GM20431 (cell line): ENCODE data around the gene PROSER2.

Experiments
- in situ Hi-C: fragments of 300-500 bp; cut with MseI, MboI; formaldehyde crosslinking; loops from one replicate; pipeline ENCODE4 v1.15.0; 2020; ENCODE audit warnings: low sequenced_read_pairs; ENCODE audit not compliant: unreplicated experiment

The PROSER2 gene

GRCh38 chr10:11898372-11899066 lies 75.4 kb downstream of the PROSER2 start:
- in situ Hi-C loops: no loop called here

DNA sequence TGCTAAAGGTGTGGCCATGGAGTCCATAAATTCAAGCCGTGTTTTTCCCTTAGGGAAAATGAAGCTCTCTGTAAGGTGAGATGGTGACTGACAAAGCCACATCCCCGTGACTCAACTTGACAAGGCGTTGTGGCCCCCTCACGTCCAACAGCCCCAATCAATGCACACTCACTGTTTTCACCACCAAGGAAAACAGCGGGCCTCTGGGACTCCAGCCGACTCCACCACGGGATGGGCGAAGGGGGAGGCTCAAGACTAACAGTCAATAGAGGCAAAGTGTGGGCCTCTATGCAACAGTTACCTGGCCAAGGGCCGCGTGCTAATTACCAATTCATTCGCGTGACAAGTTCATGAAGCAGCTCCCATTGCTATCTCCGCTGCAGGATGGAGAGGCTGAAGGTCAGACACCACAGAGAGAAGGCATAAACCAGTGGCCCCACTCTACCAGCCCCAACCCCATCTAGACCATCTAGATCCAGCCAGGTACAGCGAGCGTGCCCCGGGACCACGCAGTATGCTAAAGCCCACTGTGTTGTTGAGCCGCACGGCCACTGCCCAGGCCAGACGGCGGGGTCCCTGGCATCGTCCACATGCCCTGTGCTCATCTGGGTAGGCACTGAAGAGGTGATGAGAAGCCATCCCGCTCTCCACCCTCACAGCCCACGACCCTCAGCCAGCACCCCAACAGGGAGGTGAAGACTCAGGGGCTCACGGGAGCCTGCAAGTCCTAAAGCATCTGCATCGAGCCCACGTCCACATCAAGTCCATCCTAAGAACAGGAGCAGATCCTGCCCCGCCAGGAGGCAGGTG lies 76.1 kb downstream of the PROSER2 start:
- in situ Hi-C loops: no loop called here

- in situ Hi-C loops: no loop called here
These were observed 77.8 kb downstream of the PROSER2 start for GRCh38 chr10:11901036-11901301.

DNA sequence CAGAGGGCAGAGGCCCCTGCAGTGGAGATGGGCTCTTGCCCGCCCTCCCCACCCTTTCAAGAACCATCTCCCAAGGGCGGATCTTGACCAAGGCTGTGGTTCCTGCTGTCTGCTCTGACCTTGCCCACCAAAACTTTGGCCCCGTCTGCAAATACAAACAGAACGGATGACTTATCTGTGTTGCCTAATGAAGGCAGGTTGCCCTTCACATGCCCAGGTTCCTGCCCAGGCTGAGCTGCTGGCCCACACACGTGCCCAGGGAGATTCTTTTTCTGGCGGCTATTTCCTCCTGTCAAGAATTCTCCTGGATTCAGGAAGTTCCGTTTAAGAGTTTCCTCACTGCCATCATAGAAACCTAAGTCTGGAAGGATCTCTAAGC lies 78.3 kb downstream of the PROSER2 start:
- in situ Hi-C loops: no loop called here

GRCh38 chr10:11901833-11902475 lies 78.8 kb downstream of the PROSER2 start:
- in situ Hi-C loops: no loop called here

DNA sequence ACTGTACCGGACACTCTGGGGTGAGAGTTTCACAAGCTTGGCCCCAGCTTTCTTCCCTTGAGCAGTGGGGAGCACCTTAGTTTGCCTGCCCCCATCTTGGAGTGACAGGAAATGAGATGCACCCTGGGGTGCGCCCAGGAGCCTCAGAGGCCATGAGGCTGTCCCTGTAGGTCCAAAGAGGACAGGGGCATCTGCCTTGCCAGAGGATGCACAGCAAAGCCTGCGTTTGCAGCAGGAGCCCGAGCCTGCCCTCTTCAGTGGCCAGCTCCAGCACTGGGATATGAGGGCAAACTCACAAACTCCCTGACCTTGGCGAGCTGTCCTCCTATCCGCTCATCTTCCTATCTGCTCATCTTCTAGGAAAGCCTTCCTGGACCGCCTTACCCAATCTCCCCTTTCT lies 79.5 kb downstream of the PROSER2 start:
- in situ Hi-C loops: no loop called here

- in situ Hi-C loops: no loop called here
These were observed 83.6 kb downstream of the PROSER2 start for GRCh38 chr10:11906714-11907113.

DNA sequence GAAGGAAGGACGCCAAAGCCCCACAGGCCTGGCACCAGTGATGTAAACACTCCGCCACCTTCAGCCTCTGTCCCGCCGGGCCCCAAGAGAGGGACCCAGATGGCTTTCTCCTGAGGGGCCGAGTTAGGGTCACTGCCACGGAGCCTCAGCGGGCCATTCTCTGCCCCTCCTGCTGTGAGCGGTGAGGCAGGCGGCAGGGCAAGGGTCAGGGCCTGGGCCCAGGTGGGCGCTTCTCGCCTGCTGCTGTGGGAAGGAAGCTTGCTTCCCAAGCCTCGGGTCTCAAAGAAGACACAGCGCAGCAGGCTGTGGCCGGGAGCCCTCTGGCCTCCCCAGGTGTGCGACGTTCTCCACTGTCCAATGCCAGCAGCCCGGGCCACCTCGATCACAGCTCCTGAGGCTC lies 84.8 kb downstream of the PROSER2 start:
- in situ Hi-C loops: no loop called here

GRCh38 chr10:11908536-11908935 lies 85.4 kb downstream of the PROSER2 start:
- in situ Hi-C loops: no loop called here

DNA sequence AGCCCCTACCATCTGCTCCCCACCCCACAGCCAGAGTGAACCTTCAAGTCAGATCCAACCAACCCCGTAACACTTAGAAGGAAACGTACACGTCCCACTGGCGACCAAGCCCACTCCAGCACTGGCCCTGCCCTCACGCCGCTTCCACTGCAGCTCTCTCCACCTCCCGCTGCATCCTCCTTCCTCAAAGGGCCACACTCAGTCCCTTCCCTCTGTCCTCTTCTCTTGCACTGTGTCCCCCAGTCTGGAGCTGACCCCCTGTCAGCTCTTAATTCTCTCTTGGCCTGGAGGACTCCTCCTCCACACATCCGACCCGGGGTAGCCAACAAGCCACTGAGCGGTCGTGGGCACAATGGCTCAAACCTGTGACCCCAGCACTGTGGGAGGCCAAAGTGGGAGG lies 85.8 kb downstream of the PROSER2 start:
- in situ Hi-C loops: no loop called here

GRCh38 chr10:11909618-11910017 lies 86.5 kb downstream of the PROSER2 start:
- in situ Hi-C loops: no loop called here

- in situ Hi-C loops: no loop called here
These were observed 86.9 kb downstream of the PROSER2 start for GRCh38 chr10:11910102-11910501.

DNA sequence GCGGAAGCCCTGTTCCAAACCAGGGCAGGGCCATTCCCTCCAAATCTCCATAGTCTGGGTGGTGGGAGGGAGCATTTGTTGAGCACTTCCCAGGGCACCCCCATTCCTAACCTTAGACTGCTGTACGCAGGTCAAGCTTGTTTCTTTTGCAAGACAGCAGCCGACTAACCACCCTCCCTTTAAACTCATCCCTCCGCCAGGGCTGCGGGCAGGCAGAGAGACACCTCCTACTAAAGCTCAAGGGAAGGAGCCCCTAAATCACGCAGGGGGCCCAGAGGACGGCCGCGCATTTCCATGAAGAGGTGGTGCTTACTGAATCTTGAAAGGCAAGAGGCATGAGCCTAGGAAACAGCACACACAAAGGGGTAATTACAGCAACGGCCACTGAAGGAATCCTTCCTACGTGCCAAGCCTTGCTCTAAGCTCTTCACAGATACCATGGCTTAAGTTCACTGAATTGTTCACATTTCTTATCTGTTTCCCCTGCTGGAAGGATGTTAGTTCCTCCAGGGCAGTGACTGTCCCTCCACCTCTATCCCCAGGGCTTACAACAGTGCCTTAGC lies 90.0 kb downstream of the PROSER2 start:
- in situ Hi-C loops: no loop called here

DNA sequence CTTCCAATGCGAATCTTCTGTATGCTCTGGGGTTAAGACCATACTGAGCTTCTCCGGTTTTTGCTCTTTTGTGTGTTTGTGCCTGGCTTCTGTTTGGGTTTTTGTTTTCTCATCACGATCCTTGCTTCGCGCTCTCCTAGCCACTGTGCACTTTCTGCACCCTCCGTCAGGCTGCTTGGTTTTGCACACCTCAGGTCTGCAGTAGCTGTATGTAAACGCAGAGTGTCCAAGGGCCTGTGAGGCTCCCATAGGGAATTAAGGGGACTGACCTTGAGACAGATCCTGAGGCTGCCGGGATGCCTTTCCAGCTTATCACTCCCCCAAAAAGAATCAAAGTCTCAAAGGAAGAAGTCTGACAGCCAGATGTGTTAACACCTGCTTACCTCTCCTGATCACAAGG lies 95.2 kb downstream of the PROSER2 start:
- in situ Hi-C loops: no loop called here

GRCh38 chr10:11919271-11919670 lies 96.1 kb downstream of the PROSER2 start:
- in situ Hi-C loops: no loop called here
